Activated CD8-positive, alpha-beta memory T cell treated with anti-CD3 and anti-CD28 coated beads, Interleukin-2, amount 50 U/mL, for 1 hour (primary cell): Measurements from ENCODE around the gene FAM174A.

Source experiments
- DNase-seq: peaks from one replicate; pipeline ENCODE4 v3.0.0-alpha.2; 2020; ENCODE audit errors: extremely low read depth

FAM174A gene

GRCh38 chr5:100535060-100536005, at the start of gene FAM174A:
Gene FAM174A, plus strand, starts transcription at chr5:100535374. Its CDS starts 157 bp downstream, at chr5:100535531.
- peak; percentile 89 for DNase-seq

GRCh38 chr5:100493996-100494395, 41.2 kb upstream of the FAM174A start:
- DNase-seq: no peak

GRCh38 chr5:100496296-100496695, 38.9 kb upstream of the FAM174A start:
- no peak for DNase-seq

- DNase-seq: no peak
Observed at GRCh38 chr5:100502684-100503083, 32.5 kb upstream of the FAM174A start.

- no peak for DNase-seq
Observed at GRCh38 chr5:100505984-100506670, 29.0 kb upstream of the FAM174A start.

GRCh38 chr5:100516285-100516684, 18.9 kb upstream of the FAM174A start:
- no peak for DNase-seq

GRCh38 chr5:100517301-100517974, 17.7 kb upstream of the FAM174A start:
- DNase-seq: no peak

GRCh38 chr5:100518377-100518776, 16.8 kb upstream of the FAM174A start:
- no peak for DNase-seq

GRCh38 chr5:100519075-100519474, 16.1 kb upstream of the FAM174A start:
- no peak for DNase-seq

GRCh38 chr5:100520348-100520747, 14.8 kb upstream of the FAM174A start:
- no peak for DNase-seq

GRCh38 chr5:100537946-100538345, 2.8 kb downstream of the FAM174A start:
- DNase-seq: no peak

GRCh38 chr5:100539519-100539918, 4.3 kb downstream of the FAM174A start:
- no peak for DNase-seq

GRCh38 chr5:100542086-100542485, 6.9 kb downstream of the FAM174A start:
- DNase-seq: no peak

- no peak for DNase-seq
Observed at GRCh38 chr5:100546001-100546400, 10.8 kb downstream of the FAM174A start.

GRCh38 chr5:100550531-100551051, 15.4 kb downstream of the FAM174A start:
- no peak for DNase-seq

- no peak for DNase-seq
Observed at GRCh38 chr5:100551183-100551582, 16.0 kb downstream of the FAM174A start.

- DNase-seq: no peak
Observed at GRCh38 chr5:100553209-100553608, 18.0 kb downstream of the FAM174A start.

GRCh38 chr5:100560860-100561259, 25.7 kb downstream of the FAM174A start:
- no peak for DNase-seq

- DNase-seq: no peak
Observed at GRCh38 chr5:100562821-100563220, 27.6 kb downstream of the FAM174A start.

- no peak for DNase-seq
Observed at GRCh38 chr5:100566382-100567141, 31.4 kb downstream of the FAM174A start.

- no peak for DNase-seq
Observed at GRCh38 chr5:100574716-100575115, 39.5 kb downstream of the FAM174A start.
